Endothelial cell of umbilical vein (primary cell): Measurements from ENCODE around the gene EXOC3. TPM values are rescaled to one million over a fixed set of nuclear protein-coding genes. Genes with fewer than 3 reads are reported as not detected.

Source experiments
- BruUV-seq: library from RNA; stranded (reverse); fragments of 400-500 nt; replicated peaks from 2 replicates; lab custom pipeline; 2021; lab: Mats Ljungman, UMichigan
- CTCF ChIA-PET: fragments of 300-600, 350-600 bp; sonication (Branson Sonifier 250); formaldehyde crosslinking; loops from one replicate; lab custom pipeline; 2021; ENCODE audit warnings: antibody characterized with exemption, inconsistent platforms; lab: Charles Lee
- POLR2A ChIA-PET: fragments of 300-600, 350-600 bp; sonication (Branson Sonifier 250); formaldehyde crosslinking; loops from one replicate; lab custom pipeline; 2021; ENCODE audit warnings: antibody characterized with exemption, inconsistent platforms; lab: Charles Lee
- DNase-seq: peaks from one replicate; pipeline ENCODE4 v3.0.0-alpha.2; 2011; ENCODE audit warnings: low read depth, low spot score
- FAIRE-seq: peaks from 2 replicates; lab custom pipeline; 2011; peaks lifted over from hg19 to GRCh38; lab: Jason Lieb, UNC
- H2AFZ ChIP-seq: 2 replicates; pipeline ENCODE4 v1.6.0; 2012; ENCODE audit warnings: low read depth, low read length, control low read depth, inconsistent platforms
- H3K27ac ChIP-seq: 2 replicates; pipeline ENCODE4 v1.5.1; 2011; ENCODE audit warnings: low read depth, mild to moderate bottlenecking, control low read depth, low read length, moderate library complexity; ENCODE audit not compliant: insufficient read depth
- H3K27me3 ChIP-seq, 2 experiments: 2 replicates each; pipeline versions ENCODE4 v1.6.0 to v1.6.1; 2011; ENCODE audit warnings: low read length in 2 of 2, mixed read lengths in 1 of 2; ENCODE audit not compliant: control insufficient read depth in 2 of 2, insufficient read depth in 2 of 2
- H3K36me3 ChIP-seq, 2 experiments: 2 replicates in 1 of 2; 3 replicates in 1 of 2; pipeline ENCODE4 v1.5.1; 2011; ENCODE audit warnings: low read length in 2 of 2, mild to moderate bottlenecking in 1 of 2, moderate library complexity in 1 of 2; ENCODE audit not compliant: control insufficient read depth in 2 of 2, insufficient read depth in 2 of 2; ENCODE audit errors: extremely low read depth in 1 of 2
- H3K4me1 ChIP-seq: 3 replicates; pipeline ENCODE4 v1.5.1; 2011; ENCODE audit warnings: mild to moderate bottlenecking, low read length; ENCODE audit not compliant: control insufficient read depth, insufficient read depth; ENCODE audit errors: extremely low read depth
- H3K4me2 ChIP-seq: 2 replicates; pipeline ENCODE4 v1.6.1; 2011; ENCODE audit warnings: low read length, control low read depth, mixed read lengths; ENCODE audit not compliant: insufficient read depth
- H3K4me3 ChIP-seq, 3 experiments: fragments of 200-600 bp in 1 of 3; sonication (generic), shearing (Covaris generic) in 1 of 3; replicated peaks in 1 of 3; 2 replicates each; pipeline ENCODE4 v1.5.1; 2011 to 2016; ENCODE audit warnings: control low read depth in 3 of 3, low read length in 3 of 3, mild to moderate bottlenecking in 2 of 3, inconsistent platforms in 1 of 3, low read depth in 1 of 3, moderate library complexity in 1 of 3; ENCODE audit not compliant: insufficient read depth in 1 of 3
- H3K79me2 ChIP-seq: 2 replicates; pipeline ENCODE4 v1.6.0; 2012; ENCODE audit warnings: low read length, inconsistent platforms; ENCODE audit not compliant: control insufficient read depth, insufficient read depth
- H3K9ac ChIP-seq: replicated peaks from 2 replicates; pipeline ENCODE3; 2011; ENCODE audit warnings: low read length, control low read depth; ENCODE audit not compliant: insufficient read depth; ENCODE audit errors: extremely low read depth
- H3K9me1 ChIP-seq: replicated peaks from 3 replicates; pipeline ENCODE4 v1.6.0; 2011; ENCODE audit warnings: mild to moderate bottlenecking, low read length; ENCODE audit not compliant: control insufficient read depth, insufficient read depth; ENCODE audit errors: extremely low read depth
- H3K9me3 ChIP-seq: replicated peaks from 2 replicates; pipeline ENCODE4 v1.5.1; 2012; ENCODE audit warnings: low read length, inconsistent platforms; ENCODE audit not compliant: control insufficient read depth, insufficient read depth
- H4K20me1 ChIP-seq: replicated peaks from 2 replicates; pipeline ENCODE3; 2011; ENCODE audit warnings: mild to moderate bottlenecking, low read length; ENCODE audit not compliant: control insufficient read depth, insufficient read depth; ENCODE audit errors: extremely low read depth
- EZH2 ChIP-seq: IDR thresholded peaks from 2 replicates; pipeline ENCODE4 v1.6.1; 2012; ENCODE audit warnings: borderline replicate concordance, low read depth, mild to moderate bottlenecking, moderate library complexity, low read length, inconsistent platforms; ENCODE audit not compliant: severe bottlenecking
- FOS ChIP-seq: IDR thresholded peaks from 2 replicates; pipeline ENCODE4 v1.6.1; 2011; ENCODE audit warnings: mild to moderate bottlenecking, low read length, moderate library complexity, borderline replicate concordance; ENCODE audit not compliant: insufficient read depth
- GATA2 ChIP-seq: IDR thresholded peaks from 2 replicates; pipeline ENCODE4 v1.7.0; 2011; ENCODE audit warnings: low read depth, mild to moderate bottlenecking, moderate library complexity, mixed read lengths, low read length; ENCODE audit not compliant: insufficient read length, insufficient read depth
- JUN ChIP-seq: IDR thresholded peaks from 2 replicates; pipeline ENCODE4 v1.6.1; 2011; ENCODE audit warnings: borderline replicate concordance, low read depth; ENCODE audit not compliant: insufficient read length, insufficient read depth
- MYC ChIP-seq: IDR thresholded peaks from one replicate; pipeline ENCODE4 v1.6.1; 2011; ENCODE audit warnings: mild to moderate bottlenecking, low read depth, low read length
- POLR2A ChIP-seq: IDR thresholded peaks from 2 replicates; pipeline ENCODE4 v1.6.1; 2012; ENCODE audit warnings: low read depth, mild to moderate bottlenecking, control low read depth, low read length
- POLR2AphosphoS5 ChIP-seq: IDR thresholded peaks from 2 replicates; pipeline ENCODE4 v1.6.1; 2012; ENCODE audit warnings: low read depth, mild to moderate bottlenecking, control low read depth, low read length, moderate library complexity; ENCODE audit not compliant: insufficient read depth
- dilution Hi-C: fragments of 300-500 bp; cut with MboI; formaldehyde crosslinking; loops from one replicate; pipeline ENCODE4 v1.15.0; 2019; ENCODE audit warnings: low sequenced_read_pairs; ENCODE audit not compliant: extremely low pct_ligation_motif_present
- intact Hi-C: fragments of 100-400 bp; cut with micrococcal nuclease; formaldehyde crosslinking; loops from one replicate; pipeline ENCODE4 v1.10.0; 2022
- polyA plus RNA-seq, 4 experiments: library from polyadenylated mRNA; depleted of rRNA in 3 of 4; stranded (reverse) in 3 of 4; unstranded in 1 of 4; fragments of >200 nt; gene quantifications; 2 replicates each; pipeline versions ENCODE4 v1.2.1 to v1.2.3, GENCODE V29; 2011 to 2012; ENCODE audit warnings: missing spikeins in 1 of 4
- total RNA-seq: library from RNA; stranded (reverse); gene quantifications from 2 replicates; pipeline ENCODE4 v1.2.3, GENCODE V29; 2021
- TF ChIP-seq, protein P1 (sequence below): IDR thresholded peaks from 2 replicates; pipeline ENCODE4 v1.6.1; 2011; ENCODE audit not compliant: insufficient read depth, insufficient read length
- TF ChIP-seq, protein P2 (sequence below), 2 donors: IDR thresholded peaks; 1 replicate in 1 of 2; 2 replicates in 1 of 2; pipeline ENCODE4 v1.5.1; 2011; ENCODE audit warnings: low read length in 2 of 2, mild to moderate bottlenecking in 2 of 2, moderate library complexity in 2 of 2, control low read depth in 1 of 2, inconsistent platforms in 1 of 2, low read depth in 1 of 2; ENCODE audit not compliant: insufficient read depth in 1 of 2; ENCODE audit errors: extremely low read depth in 1 of 2

EXOC3 gene
- total and polyA plus RNA-seq, 2 donors (not counting 3 experiments of a cell fraction or from before 2014, with no cell fraction given) = 26.4 to 52.9 TPM

GRCh38 chr5:476102-476813 is 33.3 kb downstream of the EXOC3 start:
- no peak overlapping the region for H2AFZ ChIP-seq
- CTCF ChIA-PET = no interaction called here
- POLR2A ChIA-PET = no interaction called here

More at GRCh38 chr5:476102-476813, 33.3 kb downstream of the EXOC3 start:
- H3K4me3 ChIP-seq = no peak overlapping the region
- no peaks in the 10 kb centered on the region for H3K36me3 ChIP-seq
- H3K27me3 ChIP-seq = peaks cover 5 to 10% of the 10 kb centered on the region in 2 experiments
- H3K9me1 ChIP-seq = no peaks in the 10 kb centered on the region
- BruUV-seq = no TSS peak
- H4K20me1 ChIP-seq = no peaks in the 10 kb centered on the region
- FAIRE-seq = no peak
- peaks cover 6% of the 10 kb centered on the region for H3K4me1 ChIP-seq
- no peaks in the 10 kb centered on the region for H3K9me3 ChIP-seq
- dilution Hi-C loops (no loop called here), intact Hi-C loops (no loop called here)
- H3K9ac ChIP-seq = no peak overlapping the region
- H3K27ac ChIP-seq = no peak overlapping the region
- no peak for TF ChIP-seq POLR2A
- no peak for TF ChIP-seq EZH2
- no peak for TF ChIP-seq FOS
- TF ChIP-seq, protein P1, sequence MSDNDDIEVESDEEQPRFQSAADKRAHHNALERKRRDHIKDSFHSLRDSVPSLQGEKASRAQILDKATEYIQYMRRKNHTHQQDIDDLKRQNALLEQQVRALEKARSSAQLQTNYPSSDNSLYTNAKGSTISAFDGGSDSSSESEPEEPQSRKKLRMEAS = no peak
- no peak for TF ChIP-seq GATA2
- TF ChIP-seq JUN = no peak
- TF ChIP-seq, protein P2, sequence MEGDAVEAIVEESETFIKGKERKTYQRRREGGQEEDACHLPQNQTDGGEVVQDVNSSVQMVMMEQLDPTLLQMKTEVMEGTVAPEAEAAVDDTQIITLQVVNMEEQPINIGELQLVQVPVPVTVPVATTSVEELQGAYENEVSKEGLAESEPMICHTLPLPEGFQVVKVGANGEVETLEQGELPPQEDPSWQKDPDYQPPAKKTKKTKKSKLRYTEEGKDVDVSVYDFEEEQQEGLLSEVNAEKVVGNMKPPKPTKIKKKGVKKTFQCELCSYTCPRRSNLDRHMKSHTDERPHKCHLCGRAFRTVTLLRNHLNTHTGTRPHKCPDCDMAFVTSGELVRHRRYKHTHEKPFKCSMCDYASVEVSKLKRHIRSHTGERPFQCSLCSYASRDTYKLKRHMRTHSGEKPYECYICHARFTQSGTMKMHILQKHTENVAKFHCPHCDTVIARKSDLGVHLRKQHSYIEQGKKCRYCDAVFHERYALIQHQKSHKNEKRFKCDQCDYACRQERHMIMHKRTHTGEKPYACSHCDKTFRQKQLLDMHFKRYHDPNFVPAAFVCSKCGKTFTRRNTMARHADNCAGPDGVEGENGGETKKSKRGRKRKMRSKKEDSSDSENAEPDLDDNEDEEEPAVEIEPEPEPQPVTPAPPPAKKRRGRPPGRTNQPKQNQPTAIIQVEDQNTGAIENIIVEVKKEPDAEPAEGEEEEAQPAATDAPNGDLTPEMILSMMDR (IDR thresholded peaks at IDR 0.05; ENCODE audit: extremely low read depth in 1 of 2, insufficient read depth in 1 of 2, low read depth in 1 of 2, low read length in 2 of 2) = no peak
- no peak for TF ChIP-seq POLR2AphosphoS5
- TF ChIP-seq MYC = no peak
- no peak overlapping the region for H3K4me2 ChIP-seq
- no peak for DNase-seq
- H3K79me2 ChIP-seq = peaks cover 3% of the 10 kb centered on the region
